Thoracic aorta (tissue), 2 donors: Measurements from ENCODE around the gene PIRT. TPM values are rescaled to one million over a fixed set of nuclear protein-coding genes. Genes with fewer than 3 reads are reported as not detected.
A peak's percentile ranks its signal among the peaks of the same experiment; 100 is the strongest.

Experiments
- ATAC-seq: fragments of 150-250 bp; one replicate; pipeline ENCODE4 v1.8.0; 2017; ENCODE audit warnings: low read depth; ENCODE audit not compliant: insufficient number of reproducible peaks, low FRiP score
- DNase-seq: peaks from one replicate; pipeline ENCODE4 v3.0.0-alpha.2; 2020; ENCODE audit warnings: low spot score
- H3K27ac ChIP-seq, 2 donors: fragments of 200-600 bp; sonication (generic); 1 replicate in 1 of 2; 2 replicates in 1 of 2; pipeline ENCODE4 v1.5.1; 2016; ENCODE audit warnings: mild to moderate bottlenecking in 2 of 2, moderate library complexity in 2 of 2
- H3K27me3 ChIP-seq: fragments of 200-600 bp; sonication (generic); replicated peaks from 2 replicates; pipeline ENCODE4 v1.6.0; 2016; ENCODE audit warnings: mild to moderate bottlenecking; ENCODE audit not compliant: insufficient read depth
- H3K36me3 ChIP-seq: fragments of 200-600 bp; sonication (generic); one replicate; pipeline ENCODE4 v1.5.1; 2016
- H3K4me1 ChIP-seq, 2 donors: fragments of 200-600 bp; sonication (generic); 1 replicate in 1 of 2; 2 replicates in 1 of 2; pipeline versions ENCODE4 v1.5.1 to v1.6.0; 2016; ENCODE audit warnings: low read depth in 2 of 2, mild to moderate bottlenecking in 1 of 2; ENCODE audit not compliant: control insufficient read depth in 1 of 2
- H3K4me3 ChIP-seq: fragments of 200-600 bp; sonication (generic); 2 replicates; pipeline ENCODE4 v1.5.1; 2016; ENCODE audit warnings: mild to moderate bottlenecking
- H3K9me3 ChIP-seq: fragments of 200-600 bp; sonication (generic); 2 replicates; pipeline ENCODE4 v1.5.1; 2016
- CTCF ChIP-seq: fragments of 200-600 bp; sonication (generic); IDR thresholded peaks from one replicate; pipeline ENCODE4 v1.5.1; 2019; ENCODE audit warnings: antibody characterized with exemption
- total RNA-seq, 2 donors: library from RNA; depleted of rRNA; stranded (reverse); fragments of >200 nt; gene quantifications; one replicate each; pipeline versions ENCODE4 v1.1.0 to v1.2.3, GENCODE V29; 2016

Gene PIRT
- not detected for total RNA-seq

GRCh38 chr17:10837921-10838320 is at the start of gene PIRT:
TSS of gene PIRT (minus strand) at chr17:10838087. CDS start at chr17:10825645, 12,442 bp downstream.
- H3K4me3 ChIP-seq = no peak within 1 kb of the TSS
- no peaks in the 10 kb centered on the region for H3K27me3 ChIP-seq
- H3K4me1 ChIP-seq = no peaks in the 10 kb centered on the region
- no peaks in the 10 kb centered on the region for H3K9me3 ChIP-seq
- no peak for ATAC-seq
- H3K27ac ChIP-seq = no peak within 1 kb of the TSS
- no peaks in the 10 kb centered on the region for H3K36me3 ChIP-seq
- no peak for DNase-seq
- TF ChIP-seq CTCF = no peak

- Histone ChIP-seq H3K4me1 (no peaks in the 10 kb centered on the region), H3K27ac (no peak overlapping the region), H3K36me3 (no peaks in the 10 kb centered on the region), H3K4me3 (no peak overlapping the region), H3K27me3 (no peaks in the 10 kb centered on the region), H3K9me3 (no peaks in the 10 kb centered on the region)
- no peak for TF ChIP-seq CTCF
- no peak for DNase-seq
- ATAC-seq = no peak
Measured at GRCh38 chr17:10881959-10882358, 44.1 kb upstream of the PIRT start.

GRCh38 chr17:10879190-10879836 is 41.4 kb upstream of the PIRT start:
- H3K4me1 ChIP-seq = no peaks in the 10 kb centered on the region
- H3K27me3 ChIP-seq = no peaks in the 10 kb centered on the region
- H3K4me3 ChIP-seq = no peak overlapping the region
- ATAC-seq = no peak
- no peaks in the 10 kb centered on the region for H3K36me3 ChIP-seq
- no peak overlapping the region for H3K27ac ChIP-seq
- no peaks in the 10 kb centered on the region for H3K9me3 ChIP-seq
- no peak for TF ChIP-seq CTCF
- no peak for DNase-seq

GRCh38 chr17:10875984-10876555 is 38.2 kb upstream of the PIRT start:
- no peak for DNase-seq
- Histone ChIP-seq H3K4me1 (no peaks in the 10 kb centered on the region), H3K27ac (no peak overlapping the region), H3K36me3 (no peaks in the 10 kb centered on the region), H3K4me3 (no peak overlapping the region), H3K9me3 (no peaks in the 10 kb centered on the region), H3K27me3 (no peaks in the 10 kb centered on the region)
- ATAC-seq = no peak
- peak; percentile 44 for TF ChIP-seq CTCF

- no peak for DNase-seq
- Histone ChIP-seq H3K4me3 (no peak overlapping the region), H3K27me3 (no peaks in the 10 kb centered on the region), H3K36me3 (no peaks in the 10 kb centered on the region), H3K27ac (no peak overlapping the region), H3K4me1 (no peaks in the 10 kb centered on the region), H3K9me3 (no peaks in the 10 kb centered on the region)
- no peak for ATAC-seq
- no peak for TF ChIP-seq CTCF
Measured at GRCh38 chr17:10875430-10875851, 37.6 kb upstream of the PIRT start.
